A549 (cell line): ENCODE data around the gene TBCEL. TPM values are rescaled to one million over a fixed set of nuclear protein-coding genes. Genes with fewer than 3 reads are reported as not detected.

ENCODE experiments used
- ATAC-seq, 2 experiments: fragments of 200-7000 bp in 1 of 2; fragments of >200 bp in 1 of 2; cut with Nextera tagmentation in 1 of 2; cut with Tn5 transposase in 1 of 2; 3 replicates each; pipeline versions ENCODE4 v1.8.0 to v1.9.1; 2018 to 2020; ENCODE audit warnings: mild to moderate bottlenecking in 1 of 2, moderate library complexity in 1 of 2
- CTCF ChIA-PET: fragments of 300-600 bp; sonication (Branson Sonifier 250); formaldehyde crosslinking; extraction: SDS; loops from one replicate; lab custom pipeline; 2021; ENCODE audit warnings: antibody characterized with exemption, inconsistent platforms; lab: Yijun Ruan, JAX
- POLR2A ChIA-PET: fragments of 350-600 bp; formaldehyde crosslinking; extraction: SDS; loops from one replicate; lab custom pipeline; 2021; ENCODE audit warnings: antibody characterized with exemption, inconsistent platforms; lab: Yijun Ruan, JAX
- DNase-seq, 2 experiments: peaks; one replicate each; pipeline versions ENCODE4 v3.0.0 to v3.0.0-alpha.2; 2011 to 2016; ENCODE audit warnings: low read depth in 1 of 2, low spot score in 1 of 2
- FAIRE-seq: peaks from 2 replicates; lab custom pipeline; 2011; peaks lifted over from hg19 to GRCh38; lab: Jason Lieb, UNC
- H3K27ac ChIP-seq, 2 experiments: fragments of >200 bp; sonication (Bioruptor Twin); formaldehyde crosslinking; 3 replicates each; pipeline ENCODE4 v1.5.1; 2016 to 2017
- H3K4me1 ChIP-seq: fragments of >200 bp; sonication (Bioruptor Twin); formaldehyde crosslinking; 3 replicates; pipeline ENCODE4 v1.6.1; 2016
- H3K4me2 ChIP-seq: fragments of >200 bp; sonication (Bioruptor Twin); formaldehyde crosslinking; 3 replicates; pipeline ENCODE4 v1.6.1; 2016
- H3K4me3 ChIP-seq: fragments of >200 bp; sonication (Bioruptor Twin); formaldehyde crosslinking; 3 replicates; pipeline ENCODE4 v1.5.1; 2016
- H3K9me3 ChIP-seq: fragments of >200 bp; sonication (Bioruptor Twin); formaldehyde crosslinking; 3 replicates; pipeline ENCODE4 v1.6.1; 2016
- BHLHE40 ChIP-seq: IDR thresholded peaks from 2 replicates; pipeline ENCODE4 v1.6.1; 2012; ENCODE audit warnings: low read depth, low read length, inconsistent platforms
- CHD2 ChIP-seq: fragments of 150-350 bp; IDR thresholded peaks from 2 replicates; pipeline ENCODE4 v1.6.1; 2014; ENCODE audit warnings: low read length; ENCODE audit not compliant: partially characterized antibody
- CTCF ChIP-seq: fragments of >200 bp; sonication (Bioruptor Twin); formaldehyde crosslinking; IDR thresholded peaks from 3 replicates; pipeline ENCODE4 v1.5.1; 2016
- EHMT2 ChIP-seq: fragments of 200-600 bp; sonication (generic); IDR thresholded peaks from 2 replicates; pipeline ENCODE4 v1.6.1; 2016; ENCODE audit warnings: antibody characterized with exemption, low read depth, mild to moderate bottlenecking, moderate library complexity
- ESRRA ChIP-seq: fragments of 150-350 bp; IDR thresholded peaks from 2 replicates; pipeline ENCODE4 v1.6.1; 2014; ENCODE audit warnings: mild to moderate bottlenecking, low read length, borderline replicate concordance
- FOSB ChIP-seq: fragments of 250-450 bp; sonication (Bioruptor Pico); IDR thresholded peaks from 2 replicates; pipeline ENCODE4 v1.5.0; 2020; ENCODE audit warnings: mild to moderate bottlenecking, moderate library complexity
- GATA3 ChIP-seq: IDR thresholded peaks from 2 replicates; pipeline ENCODE4 v1.6.1; 2012; ENCODE audit warnings: borderline replicate concordance
- HDAC2 ChIP-seq: fragments of 200-600 bp; sonication (generic); IDR thresholded peaks from 2 replicates; pipeline ENCODE4 v1.6.1; 2016
- HEYL ChIP-seq: fragments of 250-450 bp; sonication (Bioruptor Pico); IDR thresholded peaks from 2 replicates; pipeline ENCODE4 v1.8.0; 2021; ENCODE audit warnings: mild to moderate bottlenecking, moderate library complexity
- HOXB13 ChIP-seq: fragments of 250-450 bp; sonication (Bioruptor Pico); IDR thresholded peaks from 2 replicates; pipeline ENCODE4 v1.5.0; 2020; ENCODE audit warnings: low read depth, mild to moderate bottlenecking, moderate library complexity
- JUN ChIP-seq, 2 experiments: fragments of >200 bp; sonication (Bioruptor Twin); formaldehyde crosslinking; IDR thresholded peaks; 2 replicates in 1 of 2; 3 replicates in 1 of 2; pipeline ENCODE4 v1.6.1; 2016 to 2017
- JUNB ChIP-seq: fragments of >200 bp; sonication (Bioruptor Twin); formaldehyde crosslinking; IDR thresholded peaks from 2 replicates; pipeline ENCODE4 v1.6.1; 2016
- MAFK ChIP-seq: fragments of 450-650 bp; IDR thresholded peaks from 2 replicates; pipeline ENCODE4 v1.6.1; 2014; ENCODE audit not compliant: partially characterized antibody
- MYC ChIP-seq: IDR thresholded peaks from 2 replicates; pipeline ENCODE4 v1.6.1; 2012; ENCODE audit warnings: mild to moderate bottlenecking, inconsistent platforms, low read length, improper control_type of control experiment, borderline replicate concordance
- NR3C1 ChIP-seq: fragments of >200 bp; sonication (Bioruptor Twin); formaldehyde crosslinking; IDR thresholded peaks from 3 replicates; pipeline ENCODE4 v1.6.1; 2017
- PHF8 ChIP-seq: fragments of 200-600 bp; sonication (generic); IDR thresholded peaks from 2 replicates; pipeline ENCODE4 v1.6.1; 2016; ENCODE audit warnings: low read depth, mild to moderate bottlenecking, antibody characterized with exemption, moderate library complexity, borderline replicate concordance
- RAD21 ChIP-seq, 2 experiments: fragments of >200 bp in 1 of 2; sonication (Bioruptor Twin) in 1 of 2; formaldehyde crosslinking in 1 of 2; IDR thresholded peaks in 1 of 2; conservative IDR thresholded peaks in 1 of 2; 2 replicates in 1 of 2; 3 replicates in 1 of 2; pipeline ENCODE4 v1.6.1; 2012 to 2018; ENCODE audit warnings: inconsistent platforms in 1 of 2
- RARB ChIP-seq: fragments of 250-450 bp; sonication (Bioruptor Pico); IDR thresholded peaks from 2 replicates; pipeline ENCODE4 v1.8.0; 2021; ENCODE audit warnings: mild to moderate bottlenecking, moderate library complexity
- SREBF2 ChIP-seq: fragments of 450-650 bp; IDR thresholded peaks from 2 replicates; pipeline ENCODE4 v1.6.1; 2014; ENCODE audit warnings: mild to moderate bottlenecking, moderate library complexity
- USF2 ChIP-seq: fragments of 450-650 bp; IDR thresholded peaks from 2 replicates; pipeline ENCODE4 v1.6.1; 2014; ENCODE audit warnings: antibody characterized with exemption
- ZFP36 ChIP-seq: fragments of 450-650 bp; IDR thresholded peaks from 2 replicates; pipeline ENCODE4 v1.6.1; 2014; ENCODE audit warnings: borderline replicate concordance; ENCODE audit not compliant: partially characterized antibody
- ZNF302 ChIP-seq: fragments of 250-450 bp; sonication (Bioruptor Pico); IDR thresholded peaks from 2 replicates; pipeline ENCODE4 v1.9.0; 2021; ENCODE audit warnings: inconsistent platforms, mild to moderate bottlenecking, moderate library complexity
- ZSCAN20 ChIP-seq: fragments of 250-450 bp; sonication (Bioruptor Pico); IDR thresholded peaks from 2 replicates; pipeline ENCODE4 v1.8.0; 2022; ENCODE audit warnings: mild to moderate bottlenecking, moderate library complexity
- WGBS: methylation state at CpG from one replicate; pipeline ENCODE4 v1.1.6; 2017; ENCODE audit errors: missing lambda C conversion rate; 5-methylcytosine and 5-hydroxymethylcytosine counted together
- polyA plus RNA-seq, 4 experiments: library from polyadenylated mRNA; depleted of rRNA in 3 of 4; stranded (reverse); fragments of >200 nt; fragmentation: RNase III in 1 of 4; extraction: RNeasy Plus Mini Kit Qiagen cat#74134 plus additional on column Dnase treatment in 1 of 4; gene quantifications; 2 replicates in 3 of 4; 3 replicates in 1 of 4; pipeline ENCODE4 v1.2.3, GENCODE V29; 2011 to 2017

Gene TBCEL
- polyA plus RNA-seq, 2 of the 4 experiments (the other 2 are of a cell fraction): 5.9 to 11.9 TPM

GRCh38 chr11:121047926-121048325, 24.0 kb downstream of the TBCEL start:
- 70% methylated on average over 1 of the region's 1 CpG for WGBS

GRCh38 chr11:121048464-121049233, 24.7 kb downstream of the TBCEL start:
- no peak for FAIRE-seq
- ATAC-seq: no peak
- no peak for TF ChIP-seq PHF8
- no peak for TF ChIP-seq CHD2
- TF ChIP-seq HDAC2: no peak
- TF ChIP-seq MAFK: peak; percentile 4
- no peak for TF ChIP-seq GATA3
- TF ChIP-seq HEYL: no peak
- no peak for TF ChIP-seq ESRRA
- no peak for TF ChIP-seq RAD21 (conservative IDR thresholded peaks at IDR 0.05 in 1 of 2, IDR thresholded peaks at IDR 0.05 in 1 of 2)
- no peak for TF ChIP-seq RARB (CRISPR knock-in tag)
- Histone ChIP-seq H3K4me1 (peaks cover 10% of the 10 kb centered on the region; the same call in 2 of the 3 replicates), H3K9me3 (no peaks in the 10 kb centered on the region), H3K4me3 (no peak overlapping the region), H3K4me2 (peak overlapping the region; percentile 19; the same call in 1 of the 3 replicates), H3K27ac (no peak overlapping the region)
- 76% methylated on average over 3 of the region's 3 CpGs for WGBS
- no peak for DNase-seq
- CTCF ChIA-PET: interaction anchor here (0.9 kb wide), 1 partner anchor 11 kb away, joined by 4 read pairs; no protein-coding TSS in a partner anchor
- POLR2A ChIA-PET: no interaction called here

More at GRCh38 chr11:121047926-121048325, 24.0 kb downstream of the TBCEL start:
- ChIA-PET CTCF (interaction anchor here (0.9 kb wide), 1 partner anchor 10 kb away, joined by 4 read pairs; no protein-coding TSS in a partner anchor), POLR2A (no interaction called here)
- TF ChIP-seq USF2: no peak
- no peak for TF ChIP-seq EHMT2
- no peak for TF ChIP-seq NR3C1
- no peak for TF ChIP-seq FOSB (CRISPR knock-in tag)
- no peak for TF ChIP-seq HEYL
- no peak for ATAC-seq
- Histone ChIP-seq H3K9me3 (no peaks in the 10 kb centered on the region), H3K27ac (no peak overlapping the region), H3K4me3 (no peak overlapping the region), H3K4me1 (peaks cover 10% of the 10 kb centered on the region; the same call in 2 of the 3 replicates), H3K4me2 (no peak overlapping the region)
- no peak for DNase-seq
- FAIRE-seq: no peak

GRCh38 chr11:121053244-121053643, 29.3 kb downstream of the TBCEL start:
- FAIRE-seq: no peak
- no peak for DNase-seq
- Histone ChIP-seq H3K4me2 (no peak overlapping the region), H3K27ac (no peak overlapping the region), H3K4me1 (peaks cover 9% of the 10 kb centered on the region; the same call in 2 of the 3 replicates), H3K4me3 (no peak overlapping the region), H3K9me3 (no peaks in the 10 kb centered on the region)
- 95% methylated on average over 4 of the region's 4 CpGs for whole genome bisulfite sequencing
- POLR2A ChIA-PET: no interaction called here
- no peak for TF ChIP-seq ZFP36
- TF ChIP-seq BHLHE40: no peak
- no peak for TF ChIP-seq MYC
- TF ChIP-seq SREBF2: no peak
- no peak for TF ChIP-seq RARB (CRISPR knock-in tag)
- TF ChIP-seq HOXB13: no peak
- TF ChIP-seq JUN (IDR thresholded peaks at IDR 0.05): no peak
- no peak for TF ChIP-seq JUNB
- TF ChIP-seq CTCF: no peak
- no peak for TF ChIP-seq ZNF302 (CRISPR knock-in tag)
- no peak for TF ChIP-seq ZSCAN20
- ATAC-seq: no peak
- CTCF ChIA-PET: interaction anchor here (1.2 kb wide), 1 partner anchor 10 kb away, joined by 3 read pairs; no protein-coding TSS in a partner anchor
